GM12892 (cell line): ENCODE measurements around the gene DHRS4L2. TPM values are rescaled to one million over a fixed set of nuclear protein-coding genes. Genes with fewer than 3 reads are reported as not detected.
A peak's percentile ranks its signal among the peaks of the same experiment; 100 is the strongest.
"Not testable (repeated sequence)": the region's sequence is repeated elsewhere in the genome, so short reads cannot be mapped to it uniquely, and the experiment has no call there.

Experiments used
- DNase-seq: peaks from one replicate; pipeline ENCODE4 v3.0.0; 2011; ENCODE audit not compliant: insufficient read length
- FAIRE-seq: peaks from 2 replicates; lab custom pipeline; 2011; peaks lifted over from hg19 to GRCh38; lab: Jason Lieb, UNC
- POLR2A ChIP-seq: IDR thresholded peaks from 2 replicates; pipeline ENCODE4 v1.6.1; 2011; ENCODE audit warnings: low read depth, low read length, control low read depth
- POLR2AphosphoS5 ChIP-seq: IDR thresholded peaks from 2 replicates; pipeline ENCODE4 v1.6.1; 2011; ENCODE audit warnings: low read depth, low read length, control low read depth
- TAF1 ChIP-seq: IDR thresholded peaks from 2 replicates; pipeline ENCODE4 v1.6.1; 2011; ENCODE audit warnings: low read depth, mild to moderate bottlenecking, control low read depth, low read length, borderline replicate concordance
- polyA plus RNA-seq: library from polyadenylated mRNA; unstranded; fragments of >200 nt; gene quantifications from one replicate; pipeline ENCODE4 v1.2.1, GENCODE V29; 2012; ENCODE audit warnings: missing spikeins, inconsistent platforms; ENCODE audit not compliant: missing spikeins

The DHRS4L2 gene
- 19.7 TPM for polyA plus RNA-seq

DNA sequence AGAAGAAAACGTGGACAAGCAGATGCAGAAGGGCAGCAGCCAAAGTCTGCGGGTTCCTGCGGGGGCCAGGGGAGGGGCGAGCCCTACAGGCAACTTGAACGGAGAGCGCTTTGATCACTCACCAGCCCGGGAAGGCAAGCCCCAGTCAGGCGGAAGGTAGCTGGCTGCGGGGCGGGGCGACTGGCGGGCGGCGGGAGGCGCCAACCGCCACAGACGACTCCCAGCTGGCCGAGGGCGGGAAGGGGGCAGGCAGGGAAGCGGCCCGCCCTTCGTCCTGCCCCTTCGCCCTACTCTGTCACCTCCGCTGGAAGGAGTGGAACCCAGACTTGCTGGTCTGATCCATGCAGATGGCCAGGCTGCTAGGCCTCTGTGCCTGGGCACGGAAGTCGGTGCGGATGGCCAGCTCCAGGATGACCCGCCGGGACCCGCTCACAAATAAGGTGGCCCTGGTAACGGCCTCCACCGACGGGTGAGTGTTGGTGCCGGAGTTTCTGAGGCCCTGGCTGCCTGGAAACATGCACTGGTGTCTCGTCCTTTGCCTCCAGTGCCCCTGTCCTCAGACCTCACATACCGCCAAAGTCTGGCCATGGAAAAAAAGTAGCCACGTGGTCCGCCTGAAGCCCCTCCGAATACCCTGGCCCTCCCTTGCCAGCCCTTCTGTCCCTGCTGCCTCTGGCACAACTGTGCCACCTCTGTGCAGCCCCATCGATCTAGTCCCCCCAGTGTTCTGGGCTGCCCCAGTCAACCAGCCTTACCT, at the start of gene DHRS4L2:
TSS of gene DHRS4L2 (plus strand) at position 323 of the 757 bp plus-strand sequence. CDS start at position 342, 19 bp downstream.
- DNase-seq: peak; percentile 32
- not testable (repeated sequence) for FAIRE-seq
- TF ChIP-seq POLR2A (peak; percentile 61; the same call in 1 of the 2 replicates), POLR2AphosphoS5 (0 out of 2 replicates have a peak, but pooled peaks have one; percentile 25)

DNA sequence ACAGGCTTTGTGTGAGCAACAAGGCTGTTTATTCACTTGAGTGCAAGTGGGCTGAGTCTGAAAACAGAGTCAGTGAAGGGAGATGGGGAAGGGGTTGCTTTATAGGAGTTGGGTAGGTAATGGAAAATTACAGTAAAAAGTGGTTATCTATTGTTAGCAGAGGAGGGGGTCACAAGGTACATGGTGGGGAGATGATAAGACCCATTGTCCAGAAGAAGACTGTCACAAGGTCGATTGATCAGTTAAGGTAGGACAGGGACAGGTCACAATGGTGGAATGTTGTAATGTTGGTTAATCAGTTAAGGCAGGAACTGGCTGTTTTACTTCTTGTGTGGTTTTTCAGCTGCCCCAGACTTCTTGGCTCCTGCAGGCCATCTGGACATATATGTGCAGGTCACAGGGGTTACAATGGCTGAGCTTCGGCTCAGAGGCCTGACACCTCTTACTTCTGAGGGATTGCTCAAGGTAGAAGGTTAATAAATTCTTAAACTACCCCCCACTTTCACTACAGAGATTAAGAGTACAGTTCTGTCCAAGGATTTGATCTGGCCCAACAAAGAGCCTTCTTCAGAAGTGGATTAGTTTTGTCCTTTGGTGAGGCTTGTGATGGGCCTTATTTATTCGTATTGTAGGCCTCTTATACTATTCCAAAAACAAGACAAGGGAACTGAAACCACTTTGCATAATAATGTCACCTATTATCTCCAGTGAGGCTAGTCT, 49.0 kb upstream of the DHRS4L2 start:
- TF ChIP-seq POLR2A (no peak), POLR2AphosphoS5 (no peak), TAF1 (no peak)
- no peak for DNase-seq
- no peak for FAIRE-seq

DNA sequence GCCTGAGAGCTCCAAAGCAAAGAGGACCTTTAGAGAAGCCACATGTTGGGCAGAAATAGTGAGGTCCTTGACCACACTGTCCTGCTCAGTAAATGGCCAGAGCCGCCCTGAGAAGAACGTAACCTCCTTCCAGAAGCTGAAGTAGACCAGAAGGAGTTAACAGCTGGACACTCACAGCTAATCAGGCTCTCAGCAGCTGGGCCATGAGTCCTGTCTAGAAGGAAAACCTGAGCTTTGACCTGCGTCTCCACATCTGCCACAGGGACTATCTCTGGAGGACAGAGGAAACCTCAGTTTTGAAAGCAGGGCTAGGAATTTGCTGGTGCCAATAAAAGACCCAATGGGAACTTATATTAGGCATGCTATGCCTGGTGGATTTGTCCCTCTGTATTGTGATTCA, 47.5 kb upstream of the DHRS4L2 start:
- FAIRE-seq (no peak), DNase-seq (no peak)
- TF ChIP-seq POLR2AphosphoS5 (no peak), POLR2A (no peak), TAF1 (no peak)

DNA sequence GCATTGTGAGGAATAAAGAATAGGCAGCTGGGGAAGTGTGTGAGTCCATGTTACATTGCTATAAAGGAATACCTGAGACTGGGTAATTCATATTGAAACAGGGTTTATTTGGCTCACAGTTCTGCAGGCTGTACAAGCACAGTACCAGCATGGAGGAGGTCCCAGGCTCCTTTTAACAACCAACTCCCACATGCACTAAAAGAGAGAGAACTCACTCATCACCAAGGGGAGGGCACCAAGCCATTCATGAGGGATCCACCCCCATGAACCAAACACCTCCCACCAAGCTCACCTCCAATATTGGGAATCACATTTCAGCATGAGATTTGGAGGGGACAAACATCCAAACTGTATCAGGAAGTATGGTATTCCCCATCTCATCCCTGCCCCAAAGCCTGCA, 47.1 kb upstream of the DHRS4L2 start:
- FAIRE-seq (no peak), DNase-seq (no peak)
- TF ChIP-seq TAF1 (no peak), POLR2AphosphoS5 (no peak), POLR2A (no peak)

DNA sequence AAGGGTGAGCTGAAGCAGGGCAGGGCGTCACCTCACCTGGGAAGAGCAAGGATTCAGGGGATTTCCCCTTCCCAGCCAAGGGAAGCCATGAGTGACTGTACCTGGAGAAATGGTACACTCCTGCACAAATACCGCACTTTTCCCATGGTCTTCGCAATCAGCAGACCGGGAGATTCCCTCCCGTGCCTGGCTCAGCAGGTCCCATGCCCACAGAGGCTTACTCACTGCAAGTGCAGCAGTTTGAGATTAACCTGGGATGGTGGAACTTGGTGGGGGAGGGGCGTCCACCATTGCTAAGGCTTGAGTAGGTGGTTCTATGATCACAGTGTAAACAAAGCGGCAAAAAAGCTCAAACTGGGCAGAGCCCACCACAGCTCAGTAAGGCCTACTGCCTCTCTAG, 46.1 kb upstream of the DHRS4L2 start:
- TF ChIP-seq POLR2A: no peak
- TF ChIP-seq POLR2AphosphoS5: no peak
- TF ChIP-seq TAF1: no peak
- no peak for DNase-seq
- no peak for FAIRE-seq

DNA sequence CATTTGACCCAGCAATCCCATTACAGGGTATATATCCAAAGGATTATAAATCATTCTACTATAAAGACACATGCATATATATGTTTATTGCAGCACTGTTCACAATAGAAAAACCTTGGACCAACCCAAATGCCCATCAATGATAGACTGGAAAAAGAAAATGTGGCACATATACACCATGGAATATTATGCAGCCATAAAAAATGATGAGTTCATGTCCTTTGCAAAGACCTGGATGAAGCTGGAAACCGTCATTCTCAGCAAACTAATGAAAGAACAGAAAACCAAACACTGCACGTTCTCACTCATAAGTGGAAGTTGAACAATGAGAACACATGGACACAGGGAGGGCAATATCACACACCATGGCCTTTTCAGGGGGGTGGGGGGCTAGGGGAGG, 39.7 kb upstream of the DHRS4L2 start:
- not testable (repeated sequence) for DNase-seq, FAIRE-seq

DNA sequence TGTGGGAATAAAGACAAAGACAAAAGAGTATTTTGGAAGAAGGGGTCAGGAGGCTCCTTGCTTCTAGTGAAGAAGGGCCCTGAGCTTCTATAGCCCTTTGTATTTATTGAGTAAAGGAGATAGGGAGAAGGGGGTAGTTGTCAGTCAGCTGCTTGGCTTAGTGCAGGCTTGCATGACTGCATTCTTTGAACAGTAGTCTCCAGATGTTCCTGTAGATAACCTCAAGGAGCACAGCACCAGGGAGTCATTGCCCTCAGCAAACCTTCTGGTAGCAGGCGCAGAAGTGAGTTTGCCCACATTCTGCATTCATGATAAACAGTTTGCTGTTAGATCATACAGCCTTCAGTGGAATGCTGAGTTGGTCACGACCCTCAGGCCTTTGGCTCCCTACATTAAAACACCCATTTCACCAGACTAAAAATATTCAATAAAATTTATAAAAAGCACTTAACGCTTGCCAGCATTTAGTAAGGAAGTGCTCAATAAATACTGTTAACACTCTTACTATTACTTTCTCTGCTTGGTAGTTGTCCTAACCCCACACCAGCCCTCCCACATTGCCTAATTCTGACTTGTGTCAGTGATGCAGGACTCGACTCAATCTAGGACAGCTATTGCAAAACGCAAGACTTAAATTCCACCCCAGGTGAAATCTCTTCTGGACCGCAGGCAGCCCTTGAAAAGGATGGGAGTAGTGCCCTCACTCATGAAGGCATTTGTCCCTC, 38.2 kb upstream of the DHRS4L2 start:
- FAIRE-seq (no peak), DNase-seq (no peak)
- no peak for TF ChIP-seq TAF1
- TF ChIP-seq POLR2AphosphoS5: no peak
- TF ChIP-seq POLR2A: no peak

DNA sequence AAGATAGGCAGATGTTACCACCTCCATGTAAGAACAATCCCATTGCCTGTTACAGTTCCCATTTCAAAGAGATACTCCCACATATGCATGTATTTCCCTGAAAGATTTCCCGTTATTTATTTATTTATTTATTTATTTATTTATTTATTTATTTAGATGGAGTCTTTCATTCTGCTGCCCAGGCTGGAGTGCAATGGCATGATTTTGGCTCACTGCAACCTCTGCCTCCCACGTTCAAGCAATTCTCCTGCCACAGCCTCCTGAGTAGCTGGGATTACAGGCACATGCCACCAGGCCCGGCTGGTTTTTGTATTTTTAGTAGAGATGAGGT, 37.6 kb upstream of the DHRS4L2 start:
- not testable (repeated sequence) for FAIRE-seq

DNA sequence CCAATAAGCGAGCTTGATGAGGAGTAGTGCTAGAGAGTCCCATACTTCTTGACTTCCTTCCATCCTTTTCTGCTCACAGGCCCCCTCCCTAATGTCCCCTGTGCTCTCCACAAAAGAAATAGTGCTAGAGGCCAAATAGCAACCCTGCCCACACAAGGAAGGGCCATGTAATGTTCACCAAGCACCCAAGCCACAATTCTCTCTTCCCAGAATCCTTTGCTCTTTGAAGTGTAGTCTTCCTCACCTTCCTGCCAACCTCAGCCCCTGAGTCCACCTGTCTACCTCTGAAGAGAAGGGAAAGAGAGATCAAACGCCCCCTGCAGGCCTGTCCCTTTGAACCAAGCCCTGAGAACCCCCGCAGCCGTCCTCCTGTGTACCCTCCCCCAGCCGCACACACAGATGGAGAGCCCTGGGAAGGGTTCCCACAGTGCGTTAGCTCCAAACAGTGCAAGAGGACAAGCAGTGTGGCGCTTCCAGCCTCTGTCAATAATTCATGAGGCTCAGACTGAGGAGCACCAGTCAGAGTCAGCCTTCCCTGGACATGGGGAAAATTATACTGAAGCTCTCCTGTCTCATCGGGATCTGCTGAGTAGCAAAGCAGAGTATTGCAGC, 37.0 kb upstream of the DHRS4L2 start:
- FAIRE-seq (no peak), DNase-seq (no peak)
- TF ChIP-seq POLR2AphosphoS5 (no peak), TAF1 (no peak), POLR2A (no peak)

More for the DNA sequence above, 37.6 kb upstream of the DHRS4L2 start:
- not testable (repeated sequence) for DNase-seq

DNA sequence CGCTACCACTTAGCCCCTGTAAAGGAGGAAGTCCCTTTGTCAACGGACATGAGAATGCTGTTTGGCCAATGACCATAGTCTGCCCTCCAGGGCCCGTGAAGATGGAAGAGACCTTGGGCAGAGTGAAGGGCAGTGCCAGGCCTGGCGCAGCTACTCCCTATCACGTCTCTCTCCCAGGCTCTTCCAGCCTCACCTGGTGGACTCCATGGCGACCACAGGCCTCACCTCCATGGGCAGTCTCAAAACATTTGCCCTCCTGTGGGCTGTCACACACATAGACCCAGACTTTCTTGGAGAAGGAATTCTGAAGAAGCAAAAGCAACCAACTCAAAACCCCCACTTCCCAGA, 35.6 kb upstream of the DHRS4L2 start:
- not testable (repeated sequence) for FAIRE-seq, DNase-seq

DNA sequence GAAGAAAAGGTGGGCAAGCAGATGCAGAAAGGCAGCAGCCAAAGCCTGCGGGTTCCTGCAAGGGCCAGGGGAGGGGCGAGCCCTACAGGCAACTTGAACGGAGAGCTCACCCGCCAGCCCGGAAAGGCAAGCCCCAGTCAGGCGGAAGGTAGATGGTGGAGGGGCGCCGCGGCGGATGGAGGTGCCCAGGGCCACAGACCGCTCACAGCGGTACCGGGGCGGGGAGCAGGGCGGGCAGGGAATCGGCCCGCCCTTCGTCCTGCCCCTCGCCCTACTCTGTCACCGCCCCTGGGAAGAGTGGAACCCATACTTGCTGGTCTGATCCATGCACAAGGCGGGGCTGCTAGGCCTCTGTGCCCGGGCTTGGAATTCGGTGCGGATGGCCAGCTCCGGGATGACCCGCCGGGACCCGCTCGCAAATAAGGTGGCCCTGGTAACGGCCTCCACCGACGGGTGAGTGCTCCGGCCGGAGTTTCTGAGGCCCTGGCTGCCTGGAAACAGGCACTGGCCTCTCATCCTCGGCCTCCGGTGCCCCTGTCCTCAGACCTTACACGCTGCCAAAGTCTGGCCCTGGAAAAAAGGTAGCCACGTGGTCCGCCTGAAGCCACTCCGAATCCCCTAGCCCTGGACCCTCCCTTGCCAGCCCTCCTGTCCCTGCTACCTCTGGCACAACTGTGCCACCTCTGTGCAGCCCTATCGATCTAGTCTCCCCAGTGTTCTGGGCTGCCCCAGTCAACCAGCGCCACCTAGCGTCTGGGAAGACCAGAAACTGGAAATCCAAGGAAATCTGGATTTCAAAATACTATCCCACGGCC, 35.1 kb upstream of the DHRS4L2 start, which contains the start of gene DHRS4:
TSS of gene DHRS4 (plus strand) at position 307 of the 815 bp plus-strand sequence. CDS start at position 326, 19 bp downstream.
- peak; percentile 71 for DNase-seq
- FAIRE-seq: peak; percentile 76
- TF ChIP-seq POLR2A (peak; percentile 75; the same call in 1 of the 2 replicates), TAF1 (peak; percentile 46; the same call in 1 of the 2 replicates), POLR2AphosphoS5 (peak; percentile 75)

DNA sequence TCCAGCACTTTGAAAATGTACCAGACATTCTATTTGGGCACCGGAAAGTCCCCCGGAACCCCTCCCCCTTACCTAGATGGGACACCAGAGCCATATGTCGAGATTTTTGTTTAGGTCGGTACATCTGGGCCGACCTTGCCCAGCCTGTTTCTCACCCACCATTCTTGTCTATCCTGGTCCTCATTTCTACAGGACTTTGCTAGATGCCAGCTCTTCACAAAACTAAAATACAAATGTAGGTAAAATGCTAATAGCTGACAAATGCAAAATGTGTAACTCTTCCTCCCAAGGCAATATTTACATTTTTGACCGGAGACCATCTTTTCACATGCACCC, 34.5 kb upstream of the DHRS4L2 start:
- FAIRE-seq: not testable (repeated sequence)

DNA sequence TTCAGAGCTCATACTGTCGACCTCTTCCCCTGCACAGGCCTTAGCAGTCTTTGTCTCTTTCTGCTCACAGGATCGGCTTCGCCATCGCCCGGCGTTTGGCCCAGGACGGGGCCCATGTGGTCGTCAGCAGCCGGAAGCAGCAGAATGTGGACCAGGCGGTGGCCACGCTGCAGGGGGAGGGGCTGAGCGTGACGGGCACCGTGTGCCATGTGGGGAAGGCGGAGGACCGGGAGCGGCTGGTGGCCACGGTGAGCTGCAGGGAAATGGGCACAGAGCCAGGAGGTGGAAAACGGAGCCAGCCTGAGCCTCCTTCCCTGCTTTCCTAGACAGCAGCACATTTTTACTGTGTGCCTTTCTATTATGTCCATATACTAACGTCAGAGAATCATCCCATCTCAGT, 33.8 kb upstream of the DHRS4L2 start:
- not testable (repeated sequence) for FAIRE-seq

More for the DNA sequence above, 34.5 kb upstream of the DHRS4L2 start:
- not testable (repeated sequence) for DNase-seq

DNA sequence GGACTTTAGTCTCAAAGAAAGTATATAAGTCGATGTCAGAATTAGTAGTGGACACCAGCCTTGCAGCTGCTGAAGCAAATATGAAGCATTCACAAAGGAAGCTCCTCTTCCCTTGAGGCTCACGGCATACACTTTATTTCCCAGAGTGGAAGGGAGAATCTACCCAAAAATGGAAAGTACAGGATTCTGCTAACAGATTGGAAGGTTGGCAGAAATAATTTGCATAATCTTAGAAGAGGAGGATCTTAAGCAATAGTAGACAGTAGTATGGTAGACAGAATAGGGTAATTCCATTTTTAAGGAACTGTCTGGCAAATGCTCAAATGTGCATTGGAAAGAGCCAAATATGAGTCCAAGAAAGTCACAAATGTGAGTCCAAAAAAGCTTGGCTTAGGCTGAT, 32.9 kb upstream of the DHRS4L2 start:
- not testable (repeated sequence) for FAIRE-seq, DNase-seq

More for the DNA sequence above, 33.8 kb upstream of the DHRS4L2 start:
- DNase-seq: not testable (repeated sequence)

DNA sequence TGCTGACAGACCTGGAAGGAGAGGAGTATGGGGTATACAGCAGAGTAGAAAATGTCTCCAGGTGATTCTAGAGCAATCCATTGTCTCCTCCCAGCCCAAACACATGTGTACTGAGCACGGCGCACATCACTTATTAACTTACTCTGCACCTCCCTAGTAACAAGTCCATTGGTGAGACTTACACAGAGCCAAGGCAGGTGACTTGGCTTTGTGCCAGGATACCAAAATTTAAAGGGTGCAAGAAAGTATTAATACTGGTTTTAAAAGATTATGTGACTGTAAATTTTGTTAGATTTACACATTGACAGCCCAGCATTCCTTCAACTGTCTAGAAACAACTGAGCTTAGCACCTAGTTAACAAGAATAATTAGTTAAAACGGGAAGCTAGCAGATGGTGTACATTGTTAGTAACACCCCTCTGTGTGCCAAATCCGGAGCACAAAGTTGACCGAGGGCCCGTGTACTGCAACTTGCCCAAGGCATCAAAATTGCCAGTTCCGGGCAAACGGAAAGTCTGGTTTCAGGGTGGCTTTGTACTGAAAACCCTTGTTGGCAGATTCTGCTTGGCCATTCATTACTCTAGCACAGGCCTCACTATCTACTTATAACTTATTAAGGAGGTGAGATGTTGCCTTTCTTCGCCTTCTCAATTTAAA, 30.7 kb upstream of the DHRS4L2 start:
- FAIRE-seq, DNase-seq: not testable (repeated sequence)

DNA sequence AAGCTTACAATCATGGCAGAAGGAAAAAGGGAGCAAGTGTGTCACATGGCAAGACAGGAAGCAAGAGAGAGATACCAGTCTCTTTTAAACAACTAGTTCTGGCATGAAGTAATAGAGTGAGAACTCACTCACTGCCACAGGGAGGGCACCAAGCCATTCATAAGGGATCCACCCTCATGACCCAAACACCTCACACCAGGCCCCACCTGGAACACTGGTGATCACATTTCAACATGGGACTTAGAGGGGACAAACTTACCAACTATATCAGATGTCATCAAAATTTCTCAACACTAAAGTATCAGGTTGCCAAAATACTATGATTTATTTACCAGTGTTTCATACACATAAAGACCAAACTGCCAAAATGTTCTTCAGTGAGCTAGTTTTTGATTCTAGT, 27.8 kb upstream of the DHRS4L2 start:
- FAIRE-seq, DNase-seq: not testable (repeated sequence)

DNA sequence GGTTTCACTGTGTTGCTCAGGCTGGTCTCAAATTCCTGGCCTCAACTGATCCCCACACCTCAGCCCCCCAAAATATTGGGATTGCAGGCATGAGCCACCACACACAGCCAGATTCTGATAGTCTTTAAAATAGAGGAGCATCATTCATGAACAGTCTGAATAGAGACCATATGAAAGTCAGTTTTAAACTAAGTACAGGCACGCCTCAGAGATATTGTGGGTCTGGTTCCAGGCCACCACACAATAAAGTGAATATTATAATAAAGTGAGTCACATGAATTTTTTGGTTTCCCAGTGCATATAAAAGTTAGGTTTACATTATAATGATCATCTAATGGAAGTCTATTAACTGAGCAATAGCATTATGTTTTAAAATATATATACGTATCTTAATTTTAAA, 27.0 kb upstream of the DHRS4L2 start:
- not testable (repeated sequence) for DNase-seq, FAIRE-seq
